Measurements from ENCODE around the gene F7.

DNA sequence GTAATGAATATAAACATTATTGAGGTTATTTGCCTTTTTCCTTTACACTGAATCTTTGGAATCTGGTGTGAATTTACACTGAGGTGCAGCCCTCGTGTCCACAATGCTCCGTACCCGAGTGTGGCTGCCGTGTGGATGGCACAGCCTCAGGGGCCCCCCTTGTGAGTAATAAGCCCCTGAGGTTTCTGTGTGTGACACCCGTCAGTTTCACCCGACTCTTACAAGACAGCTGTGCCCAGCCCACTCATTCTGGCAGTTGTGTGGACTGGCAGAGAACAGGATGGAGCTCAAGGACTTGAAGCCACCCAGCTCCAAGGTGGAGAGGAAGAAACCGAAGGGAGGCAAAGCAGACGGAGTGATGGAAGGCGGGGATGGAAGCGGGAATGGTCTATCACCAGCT is 60.7 kb downstream of the F7 start:
- TF ChIP-seq, protein P1, sequence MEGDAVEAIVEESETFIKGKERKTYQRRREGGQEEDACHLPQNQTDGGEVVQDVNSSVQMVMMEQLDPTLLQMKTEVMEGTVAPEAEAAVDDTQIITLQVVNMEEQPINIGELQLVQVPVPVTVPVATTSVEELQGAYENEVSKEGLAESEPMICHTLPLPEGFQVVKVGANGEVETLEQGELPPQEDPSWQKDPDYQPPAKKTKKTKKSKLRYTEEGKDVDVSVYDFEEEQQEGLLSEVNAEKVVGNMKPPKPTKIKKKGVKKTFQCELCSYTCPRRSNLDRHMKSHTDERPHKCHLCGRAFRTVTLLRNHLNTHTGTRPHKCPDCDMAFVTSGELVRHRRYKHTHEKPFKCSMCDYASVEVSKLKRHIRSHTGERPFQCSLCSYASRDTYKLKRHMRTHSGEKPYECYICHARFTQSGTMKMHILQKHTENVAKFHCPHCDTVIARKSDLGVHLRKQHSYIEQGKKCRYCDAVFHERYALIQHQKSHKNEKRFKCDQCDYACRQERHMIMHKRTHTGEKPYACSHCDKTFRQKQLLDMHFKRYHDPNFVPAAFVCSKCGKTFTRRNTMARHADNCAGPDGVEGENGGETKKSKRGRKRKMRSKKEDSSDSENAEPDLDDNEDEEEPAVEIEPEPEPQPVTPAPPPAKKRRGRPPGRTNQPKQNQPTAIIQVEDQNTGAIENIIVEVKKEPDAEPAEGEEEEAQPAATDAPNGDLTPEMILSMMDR (IDR thresholded peaks at IDR 0.05; ENCODE audit: low read depth, low read length) = no peak
- TF ChIP-seq EZH2phosphoT487 (IDR thresholded peaks at IDR 0.05; ENCODE audit: low read depth) = no peak
